CD8-positive, alpha-beta memory T cell (primary cell): ENCODE measurements around the gene GRIN1. TPM values are rescaled to one million over a fixed set of nuclear protein-coding genes. Genes with fewer than 3 reads are reported as not detected.

Source experiments
- CTCF ChIA-PET: fragments of 350-600 bp; sonication (Branson Sonifier 250); formaldehyde crosslinking; loops from one replicate; lab custom pipeline; 2021; ENCODE audit warnings: antibody characterized with exemption; lab: Charles Lee
- POLR2A ChIA-PET: fragments of 350-600 bp; sonication (Branson Sonifier 250); formaldehyde crosslinking; loops from one replicate; lab custom pipeline; 2021; ENCODE audit warnings: antibody characterized with exemption; lab: Charles Lee
- DNase-seq, 5 donors: peaks; one replicate each; pipeline versions ENCODE4 v3.0.0 to v3.0.0-alpha.2; 2020 to 2022; ENCODE audit warnings: mixed read lengths in 1 of 5
- H3K27ac ChIP-seq: one replicate; pipeline ENCODE4 v1.7.0; 2013; ENCODE audit warnings: low read depth, mild to moderate bottlenecking, low read length, moderate library complexity
- H3K27me3 ChIP-seq: 2 replicates; pipeline ENCODE4 v1.7.0; 2013; ENCODE audit warnings: low read length, mild to moderate bottlenecking; ENCODE audit not compliant: insufficient read depth, poor library complexity, severe bottlenecking
- H3K36me3 ChIP-seq: 2 replicates; pipeline ENCODE4 v1.7.0; 2013; ENCODE audit warnings: mild to moderate bottlenecking, low read length, moderate library complexity; ENCODE audit not compliant: insufficient read depth
- H3K4me1 ChIP-seq: 2 replicates; pipeline ENCODE4 v1.7.0; 2013; ENCODE audit warnings: mild to moderate bottlenecking, low read length, moderate library complexity; ENCODE audit not compliant: insufficient read depth
- H3K4me3 ChIP-seq: 2 replicates; pipeline ENCODE4 v1.7.0; 2013; ENCODE audit warnings: mild to moderate bottlenecking, low read length
- H3K9me3 ChIP-seq: 2 replicates; pipeline ENCODE4 v1.7.0; 2013; ENCODE audit warnings: mild to moderate bottlenecking, low read length
- H3K27ac Mint-ChIP-seq, 8 donors: one replicate each; pipeline ENCODE4 v1.8.0; 2020 to 2021; ENCODE audit warnings: mixed read lengths in 8 of 8, mild to moderate bottlenecking in 6 of 8, inconsistent platforms in 3 of 8, moderate library complexity in 3 of 8
- H3K27me3 Mint-ChIP-seq, 2 donors: one replicate each; pipeline ENCODE4 v1.8.0; 2020 to 2021; ENCODE audit warnings: mixed read lengths in 2 of 2, mild to moderate bottlenecking in 1 of 2, moderate library complexity in 1 of 2
- H3K36me3 Mint-ChIP-seq, 3 donors: one replicate each; pipeline ENCODE4 v1.8.0; 2020 to 2021; ENCODE audit warnings: mixed read lengths in 3 of 3, inconsistent platforms in 1 of 3, mild to moderate bottlenecking in 1 of 3
- H3K4me1 Mint-ChIP-seq, 3 donors: one replicate each; pipeline ENCODE4 v1.8.0; 2020 to 2021; ENCODE audit warnings: mixed read lengths in 3 of 3, inconsistent platforms in 1 of 3, mild to moderate bottlenecking in 1 of 3
- H3K4me3 Mint-ChIP-seq, 7 donors: one replicate each; pipeline ENCODE4 v1.8.0; 2020 to 2021; ENCODE audit warnings: mixed read lengths in 7 of 7, mild to moderate bottlenecking in 6 of 7, moderate library complexity in 4 of 7, inconsistent platforms in 2 of 7
- H3K9me3 Mint-ChIP-seq, 5 donors: one replicate each; pipeline ENCODE4 v1.8.0; 2020 to 2022; ENCODE audit warnings: mixed read lengths in 5 of 5, mild to moderate bottlenecking in 3 of 5, moderate library complexity in 2 of 5, inconsistent platforms in 1 of 5
- polyA plus RNA-seq: library from polyadenylated mRNA; unstranded; fragments of 300-500 nt; fragmentation: Illumina TruSeq; gene quantifications from one replicate; pipeline ENCODE4 v1.2.3, GENCODE V29; 2021
- total RNA-seq, 2 experiments: library from RNA; stranded (reverse); gene quantifications; one replicate each; pipeline ENCODE4 v1.2.3, GENCODE V29; 2021

GRIN1 gene
- total and polyA plus RNA-seq, 3 experiments from 2014 or later: not detected

DNA sequence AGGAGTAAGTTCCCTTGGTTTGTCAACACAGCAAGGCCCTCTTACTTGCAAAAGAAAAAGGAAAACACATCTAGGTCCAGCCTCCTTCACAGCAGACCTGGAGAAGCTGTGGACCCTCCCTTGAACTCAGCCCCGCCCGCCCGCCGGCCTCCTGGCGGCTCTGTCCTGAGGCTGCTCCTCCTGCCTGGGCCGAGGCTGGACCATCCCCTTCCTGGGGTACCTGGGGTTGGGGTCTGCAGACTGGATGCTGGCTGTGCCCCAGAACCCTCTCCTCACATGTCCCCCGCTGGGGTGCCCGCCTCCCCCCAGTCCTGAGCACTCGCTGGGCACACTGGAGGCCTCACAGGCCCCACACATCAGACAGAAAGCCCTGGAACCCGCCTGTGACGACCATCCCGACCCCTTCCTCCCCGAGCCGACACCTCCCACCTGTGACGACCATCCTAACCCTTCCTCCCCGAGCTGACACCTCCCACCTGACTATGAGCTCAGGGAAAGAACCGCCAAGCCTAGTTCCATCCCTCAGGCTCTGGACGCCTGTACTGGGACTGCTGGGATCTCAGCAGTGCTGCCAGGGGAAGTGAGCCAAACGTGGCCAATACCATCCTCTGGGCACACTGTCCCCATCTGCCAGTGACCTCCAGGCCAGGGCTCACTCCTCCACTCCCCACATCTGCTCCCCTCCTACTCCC is 40.1 kb downstream of the GRIN1 start:
- DNase-seq: no peak
- no peaks in the 10 kb centered on the region for H3K9me3 Mint-ChIP-seq
- no peak overlapping the region for H3K27ac ChIP-seq
- H3K36me3 Mint-ChIP-seq: peaks cover 0 to 61% (median 2%) of the 10 kb centered on the region in 3 donors
- no peaks in the 10 kb centered on the region for H3K4me1 ChIP-seq
- H3K9me3 ChIP-seq: no peaks in the 10 kb centered on the region
- CTCF ChIA-PET: interaction anchor here (0.9 to 1.5 kb wide), 2 partner anchors 10 to 48 kb away, joined by 3 read pairs; partner anchors contain the start of gene RNF224
- peaks cover 8% of the 10 kb centered on the region for H3K36me3 ChIP-seq
- H3K4me3 Mint-ChIP-seq: no peak overlapping the region
- no peaks in the 10 kb centered on the region for H3K27me3 Mint-ChIP-seq
- no peaks in the 10 kb centered on the region for H3K27me3 ChIP-seq
- H3K4me1 Mint-ChIP-seq: peaks cover 1 to 8% (median 3%) of the 10 kb centered on the region in 3 donors
- POLR2A ChIA-PET: no interaction called here
- H3K4me3 ChIP-seq: no peak overlapping the region
- H3K27ac Mint-ChIP-seq: peak overlapping the region in 1 of 8 donors; percentile 39

DNA sequence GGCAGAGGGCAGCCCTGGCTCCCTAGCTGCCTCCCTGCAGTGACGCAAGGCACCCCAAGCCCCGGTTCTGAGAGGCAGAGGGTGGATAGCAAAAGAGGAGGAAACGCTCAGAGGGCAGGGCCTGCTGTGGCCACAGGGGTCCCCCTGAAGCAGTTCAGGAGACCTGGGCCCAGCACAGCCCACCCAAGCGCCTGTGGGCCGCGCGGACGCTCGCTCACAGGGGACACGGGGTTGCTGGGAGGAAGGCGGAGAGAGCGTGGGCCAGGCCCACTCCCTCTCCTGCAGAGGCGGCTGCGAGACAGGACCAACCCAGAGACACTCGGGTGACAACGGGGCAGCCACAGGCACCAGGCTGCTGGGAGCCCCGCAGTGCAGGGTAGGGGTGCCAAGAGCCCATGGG is 40.8 kb downstream of the GRIN1 start:
- H3K27me3 ChIP-seq: no peaks in the 10 kb centered on the region
- peaks cover 8% of the 10 kb centered on the region for H3K36me3 ChIP-seq
- no peak overlapping the region for H3K4me3 ChIP-seq
- Mint-ChIP-seq H3K27me3 (no peaks in the 10 kb centered on the region), H3K27ac (no peak overlapping the region), H3K4me1 (peaks cover 4 to 13% (median 5%) of the 10 kb centered on the region in 3 donors), H3K36me3 (peaks cover 0 to 67% (median 6%) of the 10 kb centered on the region in 3 donors), H3K4me3 (no peak overlapping the region), H3K9me3 (no peaks in the 10 kb centered on the region)
- H3K27ac ChIP-seq: no peak overlapping the region
- no peak for DNase-seq
- H3K4me1 ChIP-seq: no peaks in the 10 kb centered on the region
- ChIA-PET CTCF (interaction anchor here (0.9 to 1.5 kb wide), 2 partner anchors 9 to 47 kb away, joined by 3 read pairs; partner anchors contain the start of gene RNF224), POLR2A (interaction anchor here (1.2 kb wide), 1 partner anchor 9 kb away, joined by 4 read pairs; no protein-coding TSS in a partner anchor)
- H3K9me3 ChIP-seq: no peaks in the 10 kb centered on the region

DNA sequence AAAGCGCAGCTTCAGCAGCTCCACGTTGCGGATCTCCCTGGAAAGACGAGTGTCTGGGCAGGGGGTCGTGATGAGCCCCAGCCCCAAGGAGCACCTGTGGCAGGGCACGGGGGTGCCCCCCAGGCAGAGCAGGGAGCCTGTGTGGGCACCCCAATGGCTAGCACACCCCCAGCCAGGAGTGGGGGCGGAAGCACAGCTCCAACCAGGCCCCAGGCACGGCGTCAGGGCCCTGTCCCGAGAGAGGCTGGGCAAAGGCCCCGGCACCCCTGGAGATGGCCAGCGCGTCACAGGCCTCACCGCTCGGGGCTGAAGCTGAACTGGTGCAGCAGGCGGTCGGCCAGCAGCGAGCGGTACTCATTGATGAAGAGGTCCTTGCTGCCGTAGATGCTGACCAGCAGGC is 41.5 kb downstream of the GRIN1 start:
- H3K27ac ChIP-seq: no peak overlapping the region
- CTCF ChIA-PET: interaction anchor here (0.5 kb wide), 1 partner anchor 53 kb away, joined by 3 read pairs; no protein-coding TSS in a partner anchor
- H3K36me3 ChIP-seq: peaks cover 8% of the 10 kb centered on the region

DNA sequence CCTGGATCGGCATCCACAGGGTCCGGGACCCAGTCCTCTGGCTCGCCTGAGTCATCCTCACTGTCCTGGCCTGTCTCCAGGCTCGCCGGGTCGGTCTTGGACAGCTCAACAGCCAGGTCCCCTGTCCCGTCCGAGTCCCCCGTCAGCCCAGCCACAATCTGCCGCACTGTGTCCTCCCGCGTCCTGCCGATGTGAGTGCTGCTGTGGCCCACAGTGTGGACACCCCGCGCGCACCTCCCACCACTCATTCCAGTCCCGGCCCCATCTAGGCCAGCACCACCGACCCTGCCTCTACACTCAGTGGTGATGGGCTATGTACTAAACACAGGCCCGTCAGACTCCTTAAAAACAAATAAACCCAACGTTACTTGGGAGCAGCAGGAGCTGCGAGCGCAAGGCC is 42.7 kb downstream of the GRIN1 start:
- H3K4me3 ChIP-seq: no peak overlapping the region
- ChIA-PET CTCF (no interaction called here), POLR2A (no interaction called here)
- no peak for DNase-seq
- H3K9me3 ChIP-seq: no peaks in the 10 kb centered on the region
- Mint-ChIP-seq H3K9me3 (no peaks in the 10 kb centered on the region), H3K36me3 (peaks cover 0 to 80% (median 6%) of the 10 kb centered on the region in 3 donors), H3K4me3 (peak overlapping the region in 1 of 7 donors; percentile 35), H3K4me1 (peaks cover 7 to 21% (median 9%) of the 10 kb centered on the region in 3 donors), H3K27ac (no peak overlapping the region), H3K27me3 (no peaks in the 10 kb centered on the region)
- peaks cover 9% of the 10 kb centered on the region for H3K4me1 ChIP-seq
- H3K27ac ChIP-seq: no peak overlapping the region
- H3K36me3 ChIP-seq: peaks cover 8% of the 10 kb centered on the region
- no peaks in the 10 kb centered on the region for H3K27me3 ChIP-seq

More for the DNA sequence above, 41.5 kb downstream of the GRIN1 start:
- no peaks in the 10 kb centered on the region for H3K27me3 Mint-ChIP-seq
- H3K9me3 Mint-ChIP-seq: no peaks in the 10 kb centered on the region
- Histone ChIP-seq H3K9me3 (no peaks in the 10 kb centered on the region), H3K4me1 (no peaks in the 10 kb centered on the region), H3K27me3 (no peaks in the 10 kb centered on the region), H3K4me3 (no peak overlapping the region)
- H3K4me3 Mint-ChIP-seq: no peak overlapping the region
- H3K27ac Mint-ChIP-seq: no peak overlapping the region
- peaks cover 4 to 17% (median 5%) of the 10 kb centered on the region in 3 donors for H3K4me1 Mint-ChIP-seq
- H3K36me3 Mint-ChIP-seq: peaks cover 0 to 72% (median 6%) of the 10 kb centered on the region in 3 donors
- POLR2A ChIA-PET: interaction anchor here (1.2 kb wide), 1 partner anchor 8 kb away, joined by 4 read pairs; no protein-coding TSS in a partner anchor
- no peak for DNase-seq

DNA sequence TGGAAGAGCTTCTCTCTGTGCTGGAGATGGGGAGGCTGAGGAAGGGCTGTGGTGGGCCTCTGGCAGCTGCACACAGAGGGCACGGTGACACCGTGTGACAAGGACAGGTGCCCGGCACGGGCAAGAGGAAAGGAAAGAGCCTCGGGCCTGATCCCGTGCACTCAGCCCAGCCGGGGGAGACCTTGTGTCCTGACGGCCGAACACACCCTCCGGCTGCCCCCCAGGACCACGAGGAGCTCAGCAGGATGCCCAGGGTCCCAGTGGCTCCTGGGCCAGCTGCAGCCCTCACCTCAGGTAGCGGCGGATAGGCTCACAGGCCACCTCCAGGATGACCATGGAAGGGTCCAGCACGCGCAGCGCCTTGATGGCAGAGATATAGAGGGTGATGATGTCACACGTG is 43.9 kb downstream of the GRIN1 start:
- Mint-ChIP-seq H3K9me3 (no peaks in the 10 kb centered on the region), H3K36me3 (peaks cover 0 to 79% (median 8%) of the 10 kb centered on the region in 3 donors), H3K4me3 (no peak overlapping the region), H3K27ac (peak overlapping the region in 1 of 8 donors; percentile 48), H3K27me3 (no peaks in the 10 kb centered on the region), H3K4me1 (peaks cover 18 to 32% (median 20%) of the 10 kb centered on the region in 3 donors)
- Histone ChIP-seq H3K9me3 (no peaks in the 10 kb centered on the region), H3K4me3 (no peak overlapping the region), H3K27ac (no peak overlapping the region), H3K36me3 (peaks cover 8% of the 10 kb centered on the region), H3K27me3 (no peaks in the 10 kb centered on the region), H3K4me1 (peaks cover 20% of the 10 kb centered on the region)
- ChIA-PET POLR2A (interaction anchor here (1.1 kb wide), 1 partner anchor 17 kb away, joined by 3 read pairs; no protein-coding TSS in a partner anchor), CTCF (no interaction called here)
- no peak for DNase-seq

DNA sequence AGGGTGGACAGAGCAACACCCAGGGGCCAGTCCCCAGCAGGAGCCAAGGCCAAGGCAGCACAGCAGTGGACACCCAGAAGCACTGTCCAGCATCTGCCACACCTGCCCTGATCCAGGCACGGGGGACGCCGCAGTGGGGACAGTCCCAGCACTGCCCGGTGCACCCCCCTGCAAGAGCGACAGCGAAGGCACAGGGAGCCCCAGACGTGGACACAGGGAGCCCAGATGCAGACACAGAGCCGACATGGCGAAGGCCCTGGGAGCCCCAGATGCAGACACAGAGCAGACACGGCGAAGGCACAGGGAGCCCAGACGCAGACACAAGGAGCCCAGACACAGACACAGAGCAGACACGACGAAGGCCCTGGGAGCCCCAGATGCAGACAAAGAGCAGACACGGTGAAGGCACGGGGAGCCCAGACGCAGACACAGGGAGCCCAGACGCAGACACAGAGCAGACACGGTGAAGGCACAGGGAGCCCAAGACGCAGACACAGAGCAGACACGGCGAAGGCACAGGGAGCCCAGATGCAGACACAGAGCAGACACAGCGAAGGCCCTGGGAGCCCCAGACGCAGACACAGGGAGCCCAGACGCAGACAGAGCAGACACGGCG is 45.1 kb downstream of the GRIN1 start:
- Histone ChIP-seq H3K9me3 (no peaks in the 10 kb centered on the region), H3K27me3 (no peaks in the 10 kb centered on the region), H3K4me3 (no peak overlapping the region), H3K27ac (no peak overlapping the region), H3K4me1 (peaks cover 22% of the 10 kb centered on the region), H3K36me3 (peaks cover 8% of the 10 kb centered on the region)
- Mint-ChIP-seq H3K9me3 (no peaks in the 10 kb centered on the region), H3K27ac (peak overlapping the region in 1 of 8 donors; percentile 47), H3K36me3 (peaks cover 0 to 80% (median 8%) of the 10 kb centered on the region in 3 donors), H3K4me3 (peak overlapping the region in 2 of 7 donors; percentile 36 to 78), H3K27me3 (no peaks in the 10 kb centered on the region), H3K4me1 (peaks cover 21 to 41% (median 24%) of the 10 kb centered on the region in 3 donors)
- no peak for DNase-seq
- POLR2A ChIA-PET: no interaction called here
- CTCF ChIA-PET: no interaction called here

DNA sequence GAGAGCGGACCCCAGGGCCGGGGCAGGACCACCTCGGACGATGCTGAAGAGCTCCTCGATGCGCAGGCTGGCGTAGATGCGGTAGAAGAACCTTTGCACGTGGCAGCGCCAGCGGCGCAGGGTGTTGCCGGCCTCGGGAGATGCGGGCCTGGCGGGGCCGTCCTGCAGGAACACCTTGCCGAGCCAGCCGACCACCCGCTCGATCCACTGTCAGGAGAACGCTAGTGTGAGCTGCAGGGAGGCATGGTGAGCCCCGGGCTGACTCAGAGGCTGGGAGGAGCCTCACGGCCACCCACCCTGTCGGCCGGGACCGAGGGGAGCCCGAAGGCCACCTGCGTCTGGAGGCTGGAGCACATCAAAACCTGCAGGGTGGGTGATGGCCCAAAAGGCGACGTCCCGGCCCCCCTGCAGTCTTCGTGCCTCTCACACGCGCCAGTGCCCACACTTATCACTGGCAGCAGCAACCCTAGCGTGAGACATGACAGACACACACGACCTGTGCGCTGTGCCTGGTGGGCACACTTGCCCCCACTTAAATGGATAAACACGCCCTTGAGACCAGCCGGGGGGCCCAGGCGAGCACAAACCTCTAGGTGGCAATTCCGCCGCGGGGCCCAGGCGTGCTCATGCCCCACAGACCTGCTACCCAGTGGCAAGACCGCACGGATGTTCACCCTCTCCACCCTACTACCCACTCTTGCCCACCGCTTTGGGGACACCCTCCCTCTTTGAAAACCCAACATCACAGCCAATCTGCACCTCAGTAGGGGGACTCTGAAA is 46.1 kb downstream of the GRIN1 start:
- Histone ChIP-seq H3K36me3 (peaks cover 8% of the 10 kb centered on the region), H3K9me3 (no peaks in the 10 kb centered on the region), H3K4me1 (peaks cover 32% of the 10 kb centered on the region), H3K4me3 (no peak overlapping the region), H3K27me3 (no peaks in the 10 kb centered on the region), H3K27ac (no peak overlapping the region)
- CTCF ChIA-PET: no interaction called here
- Mint-ChIP-seq H3K4me3 (peak overlapping the region in 1 of 7 donors; percentile 13), H3K36me3 (peaks cover 0 to 77% (median 8%) of the 10 kb centered on the region in 3 donors), H3K27ac (peak overlapping the region in 1 of 8 donors; percentile 57), H3K4me1 (peaks cover 28 to 48% (median 29%) of the 10 kb centered on the region in 3 donors), H3K9me3 (no peaks in the 10 kb centered on the region), H3K27me3 (no peaks in the 10 kb centered on the region)
- DNase-seq: no peak
- POLR2A ChIA-PET: no interaction called here
